CD14-positive monocyte (primary cell): ENCODE measurements around the gene GLRX3. TPM values are rescaled to one million over a fixed set of nuclear protein-coding genes. Genes with fewer than 3 reads are reported as not detected.

Experiments
- DNase-seq, 3 donors: peaks; one replicate each; pipeline ENCODE4 v3.0.0-alpha.2; 2011 to 2022
- H2AFZ ChIP-seq: 2 replicates; pipeline ENCODE4 v1.6.0; 2012; ENCODE audit warnings: mild to moderate bottlenecking, low read depth, low read length, inconsistent platforms; ENCODE audit not compliant: insufficient read depth, poor library complexity, severe bottlenecking
- H3K27ac ChIP-seq, 2 donors: 1 replicate in 1 of 2; 2 replicates in 1 of 2; pipeline ENCODE4 v1.5.1; 2012 to 2013; ENCODE audit warnings: low read length in 2 of 2, control low read depth in 1 of 2, inconsistent platforms in 1 of 2, low read depth in 1 of 2, mild to moderate bottlenecking in 1 of 2
- H3K27me3 ChIP-seq, 2 donors: one replicate each; pipeline versions ENCODE4 v1.6.0 to v1.6.1; 2011 to 2013; ENCODE audit warnings: low read length in 2 of 2; ENCODE audit not compliant: control insufficient read depth in 2 of 2, insufficient read depth in 2 of 2
- H3K36me3 ChIP-seq, 2 donors: replicated peaks in 1 of 2; 1 replicate in 1 of 2; 2 replicates in 1 of 2; pipeline versions ENCODE4 v1.5.1 to v1.6.1; 2012 to 2013; ENCODE audit warnings: low read length in 2 of 2, control low read depth in 1 of 2, inconsistent platforms in 1 of 2, mild to moderate bottlenecking in 1 of 2; ENCODE audit not compliant: insufficient read depth in 2 of 2, control insufficient read depth in 1 of 2
- H3K4me1 ChIP-seq, 2 donors: 1 replicate in 1 of 2; 2 replicates in 1 of 2; pipeline versions ENCODE4 v1.5.1 to v1.6.1; 2012 to 2013; ENCODE audit warnings: low read length in 2 of 2, control low read depth in 1 of 2, inconsistent platforms in 1 of 2, mild to moderate bottlenecking in 1 of 2, moderate library complexity in 1 of 2; ENCODE audit not compliant: insufficient read depth in 2 of 2, control insufficient read depth in 1 of 2
- H3K4me2 ChIP-seq: replicated peaks from 2 replicates; pipeline ENCODE3; 2012; ENCODE audit warnings: low read length, moderate library complexity, mild to moderate bottlenecking; ENCODE audit not compliant: poor library complexity, severe bottlenecking; ENCODE audit errors: extremely low read depth
- H3K4me3 ChIP-seq, 3 experiments: fragments of 200-600 bp in 1 of 3; sonication (generic) in 1 of 3; replicated peaks in 1 of 3; 1 replicate in 2 of 3; 2 replicates in 1 of 3; pipeline ENCODE4 v1.5.1; 2011 to 2013; ENCODE audit warnings: low read length in 3 of 3, mild to moderate bottlenecking in 3 of 3, control low read depth in 2 of 3, low read depth in 2 of 3, inconsistent platforms in 1 of 3, moderate library complexity in 1 of 3
- H3K79me2 ChIP-seq: 2 replicates; pipeline ENCODE4 v1.6.0; 2012; ENCODE audit warnings: mild to moderate bottlenecking, control low read depth, inconsistent platforms, low read length, moderate library complexity; ENCODE audit not compliant: insufficient read depth
- H3K9ac ChIP-seq: 2 replicates; pipeline ENCODE4 v1.6.0; 2017; ENCODE audit warnings: low read length, mild to moderate bottlenecking; ENCODE audit not compliant: insufficient read depth, poor library complexity, severe bottlenecking
- H3K9me3 ChIP-seq, 2 donors: replicated peaks in 1 of 2; 1 replicate in 1 of 2; 2 replicates in 1 of 2; pipeline versions ENCODE4 v1.5.1 to v1.6.1; 2012 to 2013; ENCODE audit warnings: low read length in 2 of 2, control low read depth in 1 of 2; ENCODE audit not compliant: control insufficient read depth in 1 of 2, insufficient read depth in 1 of 2
- H4K20me1 ChIP-seq: 2 replicates; pipeline ENCODE4 v1.6.0; 2012; ENCODE audit warnings: mild to moderate bottlenecking, low read length, control low read depth, moderate library complexity; ENCODE audit not compliant: insufficient read depth
- H3K27ac Mint-ChIP-seq, 7 donors: one replicate each; pipeline ENCODE4 v1.8.0; 2020; ENCODE audit warnings: mild to moderate bottlenecking in 7 of 7, mixed read lengths in 7 of 7, moderate library complexity in 6 of 7, inconsistent platforms in 2 of 7
- H3K27me3 Mint-ChIP-seq, 3 donors: one replicate each; pipeline ENCODE4 v1.8.0; 2021 to 2022; ENCODE audit warnings: low read depth in 3 of 3, mild to moderate bottlenecking in 3 of 3, mixed read lengths in 3 of 3, moderate library complexity in 3 of 3, inconsistent platforms in 1 of 3
- H3K36me3 Mint-ChIP-seq, 2 donors: one replicate each; pipeline ENCODE4 v1.8.0; 2020; ENCODE audit warnings: mixed read lengths in 2 of 2, inconsistent platforms in 1 of 2, mild to moderate bottlenecking in 1 of 2
- H3K4me1 Mint-ChIP-seq: one replicate; pipeline ENCODE4 v1.8.0; 2020; ENCODE audit warnings: mild to moderate bottlenecking, mixed read lengths
- H3K4me3 Mint-ChIP-seq, 2 donors: one replicate each; pipeline ENCODE4 v1.8.0; 2020; ENCODE audit warnings: mild to moderate bottlenecking in 2 of 2, mixed read lengths in 2 of 2, moderate library complexity in 1 of 2
- H3K9me3 Mint-ChIP-seq, 7 donors: one replicate each; pipeline ENCODE4 v1.8.0; 2020 to 2022; ENCODE audit warnings: mixed read lengths in 7 of 7, mild to moderate bottlenecking in 6 of 7, moderate library complexity in 6 of 7, inconsistent platforms in 2 of 7
- WGBS: methylation state at CpG from one replicate; pipeline ENCODE4 v1.1.5; 2013; ENCODE audit warnings: missing lambda C conversion rate; ENCODE audit not compliant: insufficient coverage; 5-methylcytosine and 5-hydroxymethylcytosine counted together
- intact Hi-C, 2 donors: fragments of 100-400 bp; cut with micrococcal nuclease; formaldehyde crosslinking; loops; one replicate each; pipeline versions ENCODE4 v1.15.0 to v1.15.1; 2023
- polyA plus RNA-seq, 3 donors: library from polyadenylated mRNA; depleted of rRNA in 1 of 3; unstranded in 2 of 3; stranded (reverse) in 1 of 3; fragments of 300-500 nt in 2 of 3; fragments of >200 nt in 1 of 3; fragmentation: Illumina TruSeq in 2 of 3; gene quantifications; 1 replicate in 2 of 3; 2 replicates in 1 of 3; pipeline ENCODE4 v1.2.3, GENCODE V29; 2012 to 2021
- TF ChIP-seq, protein P1 (sequence below): fragments of 200-600 bp; IDR thresholded peaks from one replicate; pipeline ENCODE4 v1.8.0; 2022; ENCODE audit warnings: antibody characterized with exemption, mild to moderate bottlenecking

GLRX3 gene
- polyA plus RNA-seq, 3 donors: 25.3 to 94.1 (median 78.2) TPM

DNA sequence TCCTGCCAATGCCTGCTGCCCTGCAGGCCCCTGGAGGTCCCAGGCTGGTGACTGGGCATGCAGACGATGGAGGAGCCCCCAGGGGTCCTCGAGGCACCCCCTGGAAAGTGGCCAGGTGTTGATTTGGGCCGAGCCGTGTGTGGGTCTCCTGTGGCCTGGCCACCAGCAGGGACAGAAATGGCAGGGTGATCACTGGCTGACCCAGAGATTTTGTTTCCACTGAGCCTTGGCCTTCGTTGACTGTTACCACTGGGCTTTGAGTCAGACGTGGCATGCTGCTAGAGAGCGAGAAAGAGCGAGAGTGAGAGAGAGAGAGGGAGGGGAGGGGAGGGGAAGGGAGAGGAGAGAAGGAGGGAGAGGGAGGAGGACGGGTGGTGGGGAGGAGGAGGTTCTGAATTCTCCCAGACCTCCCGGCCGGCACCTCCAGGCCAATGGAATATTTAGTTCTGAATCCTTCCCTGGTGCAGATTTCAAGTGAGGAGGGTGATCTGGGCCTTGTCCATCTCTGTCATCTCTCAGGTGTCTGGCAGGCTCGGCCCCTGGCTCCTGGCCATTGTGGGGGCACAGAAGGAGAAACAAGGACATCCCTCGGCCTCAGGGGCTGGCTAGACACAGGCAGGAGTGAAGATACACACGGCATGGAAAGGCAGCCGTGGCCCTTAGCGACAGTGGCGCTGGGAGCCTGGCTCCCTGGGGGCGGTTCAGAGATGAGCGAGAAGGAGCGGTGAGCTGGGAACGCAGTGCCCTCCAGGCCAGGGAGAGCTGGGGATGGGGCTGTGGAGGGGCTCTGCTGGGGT, 58.2 kb downstream of the GLRX3 start:
- TF ChIP-seq, protein P1, sequence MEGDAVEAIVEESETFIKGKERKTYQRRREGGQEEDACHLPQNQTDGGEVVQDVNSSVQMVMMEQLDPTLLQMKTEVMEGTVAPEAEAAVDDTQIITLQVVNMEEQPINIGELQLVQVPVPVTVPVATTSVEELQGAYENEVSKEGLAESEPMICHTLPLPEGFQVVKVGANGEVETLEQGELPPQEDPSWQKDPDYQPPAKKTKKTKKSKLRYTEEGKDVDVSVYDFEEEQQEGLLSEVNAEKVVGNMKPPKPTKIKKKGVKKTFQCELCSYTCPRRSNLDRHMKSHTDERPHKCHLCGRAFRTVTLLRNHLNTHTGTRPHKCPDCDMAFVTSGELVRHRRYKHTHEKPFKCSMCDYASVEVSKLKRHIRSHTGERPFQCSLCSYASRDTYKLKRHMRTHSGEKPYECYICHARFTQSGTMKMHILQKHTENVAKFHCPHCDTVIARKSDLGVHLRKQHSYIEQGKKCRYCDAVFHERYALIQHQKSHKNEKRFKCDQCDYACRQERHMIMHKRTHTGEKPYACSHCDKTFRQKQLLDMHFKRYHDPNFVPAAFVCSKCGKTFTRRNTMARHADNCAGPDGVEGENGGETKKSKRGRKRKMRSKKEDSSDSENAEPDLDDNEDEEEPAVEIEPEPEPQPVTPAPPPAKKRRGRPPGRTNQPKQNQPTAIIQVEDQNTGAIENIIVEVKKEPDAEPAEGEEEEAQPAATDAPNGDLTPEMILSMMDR: no peak
- Mint-ChIP-seq H3K27ac (no peak overlapping the region), H3K27me3 (peaks cover 14 to 28% (median 16%) of the 10 kb centered on the region in 3 donors), H3K4me1 (peaks cover 5% of the 10 kb centered on the region), H3K4me3 (no peak overlapping the region), H3K9me3 (peaks cover 0 to 3% (median 0%) of the 10 kb centered on the region in 7 donors), H3K36me3 (peaks cover 0 to 3% of the 10 kb centered on the region in 2 donors)
- intact Hi-C loops: loop anchor here in 1 of 2 donors (5.0 to 10.0 kb wide), 2 partner anchors 1590 to 1678 kb away; no protein-coding TSS in a partner anchor
- WGBS: 86% methylated on average over 17 of the region's 21 CpGs
- no peaks in the 10 kb centered on the region for H4K20me1 ChIP-seq
- no peak overlapping the region for H3K27ac ChIP-seq
- no peaks in the 10 kb centered on the region for H3K79me2 ChIP-seq
- H3K4me3 ChIP-seq: no peak overlapping the region
- H3K4me2 ChIP-seq: no peak overlapping the region
- DNase-seq: no peak
- H3K27me3 ChIP-seq: peaks cover 0 to 21% of the 10 kb centered on the region in 2 donors
- no peaks in the 10 kb centered on the region for H3K9me3 ChIP-seq
- H2AFZ ChIP-seq: no peak overlapping the region
- no peaks in the 10 kb centered on the region for H3K36me3 ChIP-seq
- peaks cover 3 to 7% of the 10 kb centered on the region in 2 donors for H3K4me1 ChIP-seq
- no peak overlapping the region for H3K9ac ChIP-seq

DNA sequence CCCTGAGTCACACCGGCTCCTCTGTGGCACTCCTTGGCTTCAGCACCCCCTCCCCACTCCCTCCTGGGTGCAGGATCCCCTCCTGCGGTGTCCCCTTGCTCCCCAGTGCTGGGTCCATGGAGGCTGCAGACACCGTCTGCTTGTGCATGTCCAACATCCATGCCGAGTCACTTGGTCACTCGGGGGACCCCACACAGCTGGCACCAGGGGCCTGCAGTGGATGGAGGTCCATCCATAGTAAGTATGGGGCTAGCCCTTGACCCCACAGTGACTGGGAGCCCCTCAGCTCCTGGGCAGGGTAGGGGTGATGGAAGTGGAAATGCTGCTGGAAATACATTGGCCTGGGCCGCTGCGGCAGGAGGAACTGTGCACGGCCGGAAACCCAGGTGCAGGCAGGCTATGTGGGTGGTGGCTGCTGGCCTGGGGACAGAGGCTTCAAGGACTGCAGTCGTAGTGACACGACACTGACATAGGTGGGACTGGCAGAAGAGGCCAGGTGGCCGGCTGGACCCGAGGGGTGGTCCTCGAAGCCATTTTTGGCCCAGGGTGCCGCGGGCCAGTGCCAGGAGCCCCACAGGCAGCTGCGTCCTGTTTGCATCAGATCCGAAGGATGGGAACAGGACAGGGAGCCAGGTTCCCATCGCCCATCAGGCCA, 58.9 kb downstream of the GLRX3 start:
- H3K4me3 ChIP-seq: no peak overlapping the region
- TF ChIP-seq, protein P1: no peak
- peaks cover 3 to 7% of the 10 kb centered on the region in 2 donors for H3K4me1 ChIP-seq
- H3K9me3 ChIP-seq: no peaks in the 10 kb centered on the region
- peaks cover 0 to 21% of the 10 kb centered on the region in 2 donors for H3K27me3 ChIP-seq
- H3K9ac ChIP-seq: no peak overlapping the region
- H3K27ac Mint-ChIP-seq: no peak overlapping the region
- no peak overlapping the region for H3K4me3 Mint-ChIP-seq
- WGBS: 91% methylated on average over 16 of the region's 19 CpGs
- H3K4me2 ChIP-seq: no peak overlapping the region
- intact Hi-C loops: loop anchor here in 1 of 2 donors (5.0 to 10.0 kb wide), 2 partner anchors 1590 to 1677 kb away; no protein-coding TSS in a partner anchor
- peaks cover 0 to 3% (median 0%) of the 10 kb centered on the region in 7 donors for H3K9me3 Mint-ChIP-seq
- H3K36me3 Mint-ChIP-seq: peaks cover 0 to 3% of the 10 kb centered on the region in 2 donors
- peaks cover 3% of the 10 kb centered on the region for H3K4me1 Mint-ChIP-seq
- no peaks in the 10 kb centered on the region for H4K20me1 ChIP-seq
- H3K27me3 Mint-ChIP-seq: peaks cover 14 to 25% (median 16%) of the 10 kb centered on the region in 3 donors
- DNase-seq: no peak
- no peaks in the 10 kb centered on the region for H3K79me2 ChIP-seq
- no peaks in the 10 kb centered on the region for H3K36me3 ChIP-seq
- no peak overlapping the region for H3K27ac ChIP-seq
- no peak overlapping the region for H2AFZ ChIP-seq
